Tibial nerve (tissue), 4 donors: ENCODE results near the gene ZNF474.

Source experiments
- CTCF ChIP-seq, 5 experiments: fragments of 200-600 bp in 3 of 5; fragments of 450-650 bp in 2 of 5; sonication (generic) in 3 of 5; IDR thresholded peaks; one replicate each; pipeline ENCODE4 v1.5.1; 2016 to 2019; ENCODE audit warnings: antibody characterized with exemption in 5 of 5, mild to moderate bottlenecking in 3 of 5, moderate library complexity in 2 of 5
- EP300 ChIP-seq, 2 donors: sonication (generic); formaldehyde crosslinking; IDR thresholded peaks; one replicate each; pipeline ENCODE4 v1.6.1; 2017; ENCODE audit warnings: antibody characterized with exemption in 2 of 2, mild to moderate bottlenecking in 1 of 2
- POLR2A ChIP-seq, 2 donors: fragments of 450-650 bp; IDR thresholded peaks; one replicate each; pipeline ENCODE4 v1.6.1; 2017; ENCODE audit warnings: antibody characterized with exemption in 2 of 2, mild to moderate bottlenecking in 2 of 2, moderate library complexity in 2 of 2

GRCh38 chr5:122145906-122146305 is 16.6 kb downstream of the ZNF474 start:
- no peak for TF ChIP-seq CTCF (IDR thresholded peaks at IDR 0.05)
- no peak for TF ChIP-seq POLR2A (IDR thresholded peaks at IDR 0.05)
- no peak for TF ChIP-seq EP300 (IDR thresholded peaks at IDR 0.05)
